DOHH2 (cell line): ENCODE measurements around the gene CEACAM5.

Experiments used
- EZH2phosphoT487 ChIP-seq: fragments of 200-600 bp; sonication (generic); IDR thresholded peaks from 2 replicates; pipeline ENCODE4 v1.6.1; 2017; ENCODE audit warnings: borderline replicate concordance, mild to moderate bottlenecking, antibody characterized with exemption, low read length, moderate library complexity, mixed read lengths
- TF ChIP-seq, protein P1 (sequence below): fragments of 200-600 bp; sonication (generic); IDR thresholded peaks from one replicate; pipeline ENCODE4 v1.5.1; 2014; ENCODE audit warnings: antibody characterized with exemption, mild to moderate bottlenecking, low read depth, low read length; ENCODE audit not compliant: poor library complexity, severe bottlenecking

DNA sequence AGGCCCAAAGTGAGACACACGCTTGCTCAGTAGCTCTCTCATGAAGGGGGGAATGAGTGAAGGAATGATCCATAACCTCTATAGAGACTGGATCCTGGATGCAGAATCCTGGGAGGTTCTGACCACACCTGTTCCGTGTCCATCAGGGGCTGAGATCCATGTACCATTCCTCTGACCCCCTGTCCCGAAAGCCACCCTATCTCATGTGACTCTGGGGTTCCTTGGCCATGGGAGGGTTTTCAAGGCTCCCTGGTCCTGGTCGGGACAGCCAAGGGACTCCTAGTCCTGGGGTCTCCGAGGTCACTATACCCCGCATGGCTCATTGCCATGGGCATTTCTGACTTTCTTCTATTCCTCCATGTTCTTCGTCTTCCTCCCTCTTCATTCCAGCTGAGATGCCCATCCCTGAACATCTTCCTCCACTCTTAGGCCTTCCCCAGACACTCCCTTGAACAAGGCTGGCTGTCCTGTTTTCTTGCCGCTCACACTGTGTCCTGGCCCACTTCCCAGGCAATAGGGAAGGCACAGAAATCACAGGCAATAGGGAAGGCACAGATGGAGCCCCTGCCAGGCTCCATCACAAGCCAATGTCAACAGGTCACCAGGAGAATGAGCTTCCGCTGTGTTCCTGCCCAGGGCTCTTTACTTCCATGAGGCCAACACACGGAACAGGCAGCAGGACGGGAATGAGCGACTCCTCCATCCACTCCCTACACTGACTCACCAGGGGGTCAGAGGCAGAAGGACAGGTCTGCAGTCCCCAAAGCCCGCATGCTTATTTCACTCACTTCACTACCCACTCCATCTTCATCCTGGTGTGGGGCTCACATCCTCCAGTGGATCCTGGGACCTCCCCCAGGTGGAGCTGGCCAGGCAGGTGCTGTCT, 3.2 kb downstream of the CEACAM5 start:
- TF ChIP-seq, protein P1, sequence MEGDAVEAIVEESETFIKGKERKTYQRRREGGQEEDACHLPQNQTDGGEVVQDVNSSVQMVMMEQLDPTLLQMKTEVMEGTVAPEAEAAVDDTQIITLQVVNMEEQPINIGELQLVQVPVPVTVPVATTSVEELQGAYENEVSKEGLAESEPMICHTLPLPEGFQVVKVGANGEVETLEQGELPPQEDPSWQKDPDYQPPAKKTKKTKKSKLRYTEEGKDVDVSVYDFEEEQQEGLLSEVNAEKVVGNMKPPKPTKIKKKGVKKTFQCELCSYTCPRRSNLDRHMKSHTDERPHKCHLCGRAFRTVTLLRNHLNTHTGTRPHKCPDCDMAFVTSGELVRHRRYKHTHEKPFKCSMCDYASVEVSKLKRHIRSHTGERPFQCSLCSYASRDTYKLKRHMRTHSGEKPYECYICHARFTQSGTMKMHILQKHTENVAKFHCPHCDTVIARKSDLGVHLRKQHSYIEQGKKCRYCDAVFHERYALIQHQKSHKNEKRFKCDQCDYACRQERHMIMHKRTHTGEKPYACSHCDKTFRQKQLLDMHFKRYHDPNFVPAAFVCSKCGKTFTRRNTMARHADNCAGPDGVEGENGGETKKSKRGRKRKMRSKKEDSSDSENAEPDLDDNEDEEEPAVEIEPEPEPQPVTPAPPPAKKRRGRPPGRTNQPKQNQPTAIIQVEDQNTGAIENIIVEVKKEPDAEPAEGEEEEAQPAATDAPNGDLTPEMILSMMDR, result no peak
- TF ChIP-seq EZH2phosphoT487, result no peak
